Activated T-helper 17 cell treated with anti-CD3 and anti-CD28 coated beads, Interleukin-2, amount 50 U/mL, for 72 hours (primary cell): Measurements from ENCODE around the gene HMGB1. TPM values are rescaled to one million over a fixed set of nuclear protein-coding genes. Genes with fewer than 3 reads are reported as not detected.
A peak's percentile ranks its signal among the peaks of the same experiment; 100 is the strongest.
"Not testable (repeated sequence)": the region's sequence is repeated elsewhere in the genome, so short reads cannot be mapped to it uniquely, and the experiment has no call there.

Experiments
- ATAC-seq: fragments of 150-1000 bp; cut with Tn5 transposase; replicated peaks from 2 replicates; pipeline ENCODE4 v1.10.0; 2021; ENCODE audit warnings: mild to moderate bottlenecking, moderate library complexity
- H3K27ac Mint-ChIP-seq: one replicate; pipeline ENCODE4 v1.8.0; 2022; ENCODE audit warnings: mixed read lengths
- H3K27me3 Mint-ChIP-seq: one replicate; pipeline ENCODE4 v1.8.0; 2022; ENCODE audit warnings: mixed read lengths
- H3K36me3 Mint-ChIP-seq: one replicate; pipeline ENCODE4 v1.8.0; 2022; ENCODE audit warnings: low read depth, mild to moderate bottlenecking, mixed read lengths
- H3K4me1 Mint-ChIP-seq: one replicate; pipeline ENCODE4 v1.8.0; 2022; ENCODE audit warnings: mixed read lengths
- H3K4me3 Mint-ChIP-seq: one replicate; pipeline ENCODE4 v1.8.0; 2022; ENCODE audit warnings: mild to moderate bottlenecking, mixed read lengths
- H3K9me3 Mint-ChIP-seq: one replicate; pipeline ENCODE4 v1.8.0; 2022; ENCODE audit warnings: mixed read lengths
- total RNA-seq, 2 donors: library from RNA; stranded (reverse); gene quantifications; one replicate each; pipeline ENCODE4 v1.2.3, GENCODE V29; 2022

HMGB1 gene
- total RNA-seq, 2 donors from 2014 or later = 232 to 499 TPM

GRCh38 chr13:30480292-30480950 is 14.7 kb upstream of the HMGB1 start:
- Mint-ChIP-seq H3K4me1 (no peaks in the 10 kb centered on the region), H3K36me3 (no peaks in the 10 kb centered on the region), H3K27ac (no peak overlapping the region)

DNA sequence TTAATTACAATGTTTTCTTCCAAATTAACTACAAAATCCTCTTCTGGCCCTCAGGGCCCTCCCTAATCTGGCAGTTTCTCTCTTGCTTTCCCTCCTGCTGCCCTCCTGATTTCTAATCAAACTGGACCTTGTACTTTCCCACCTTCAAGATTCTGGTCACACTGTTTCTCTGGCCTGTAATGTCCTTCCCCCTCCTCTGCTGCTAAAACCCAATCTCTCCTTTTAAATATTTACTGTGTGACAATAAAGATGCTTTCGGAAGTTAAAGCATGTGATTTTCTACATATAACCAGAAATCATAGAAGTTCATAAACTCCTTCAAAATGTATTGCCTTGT is 14.1 kb upstream of the HMGB1 start:
- Mint-ChIP-seq H3K36me3 (no peaks in the 10 kb centered on the region), H3K27ac (no peak overlapping the region), H3K9me3 (no peaks in the 10 kb centered on the region), H3K4me1 (no peaks in the 10 kb centered on the region), H3K4me3 (no peak overlapping the region), H3K27me3 (peaks cover 4% of the 10 kb centered on the region)
- ATAC-seq = no peak

More at GRCh38 chr13:30480292-30480950, 14.7 kb upstream of the HMGB1 start:
- Mint-ChIP-seq H3K4me3 (no peak overlapping the region), H3K27me3 (peaks cover 4% of the 10 kb centered on the region), H3K9me3 (no peaks in the 10 kb centered on the region)
- no peak for ATAC-seq

DNA sequence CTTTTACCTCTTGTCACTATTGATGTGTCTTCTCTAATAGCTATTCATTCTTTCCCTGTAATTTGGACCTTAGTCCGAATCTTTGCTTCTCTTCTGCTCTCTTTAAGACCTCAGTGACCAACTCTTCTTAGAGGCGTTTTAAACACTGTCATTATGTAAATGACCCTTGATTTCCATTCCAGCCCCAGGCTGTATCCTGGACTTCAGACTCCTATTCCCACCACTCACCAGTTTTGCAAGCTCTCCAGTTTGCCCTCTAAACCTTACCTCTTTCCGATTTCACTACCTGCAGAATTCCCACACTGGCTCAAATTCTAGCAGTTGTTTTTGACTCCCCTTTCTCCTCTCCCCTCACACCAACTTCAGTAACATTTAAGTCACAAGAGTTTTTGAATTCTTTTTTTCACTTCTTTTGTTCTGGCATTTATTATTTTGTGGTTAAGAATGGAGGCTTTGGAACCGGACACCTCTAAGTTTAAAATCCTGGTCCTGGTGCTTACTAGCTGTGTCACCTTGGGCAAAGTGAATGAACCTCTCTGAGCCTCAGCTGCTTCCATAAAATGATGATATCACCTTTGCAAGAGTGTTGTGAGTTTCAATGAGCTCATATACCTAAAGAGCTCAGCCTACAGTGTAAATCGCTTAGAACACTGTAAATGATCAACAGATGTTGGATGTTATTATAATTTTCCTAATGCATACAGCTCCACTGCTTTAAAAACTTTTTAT is 13.6 kb upstream of the HMGB1 start:
- Mint-ChIP-seq H3K4me1 (no peaks in the 10 kb centered on the region), H3K4me3 (no peak overlapping the region), H3K27me3 (no peaks in the 10 kb centered on the region), H3K36me3 (no peaks in the 10 kb centered on the region), H3K9me3 (no peaks in the 10 kb centered on the region), H3K27ac (no peak overlapping the region)
- no peak for ATAC-seq

- no peak for ATAC-seq
- no peaks in the 10 kb centered on the region for H3K4me1 Mint-ChIP-seq
- H3K4me3 Mint-ChIP-seq = no peak overlapping the region
- H3K36me3 Mint-ChIP-seq = no peaks in the 10 kb centered on the region
- no peaks in the 10 kb centered on the region for H3K9me3 Mint-ChIP-seq
- H3K27me3 Mint-ChIP-seq = no peaks in the 10 kb centered on the region
- H3K27ac Mint-ChIP-seq = no peak overlapping the region
These were observed 11.8 kb upstream of the HMGB1 start for GRCh38 chr13:30477346-30478195.

GRCh38 chr13:30473675-30474074 is 7.9 kb upstream of the HMGB1 start:
- Mint-ChIP-seq H3K9me3 (no peaks in the 10 kb centered on the region), H3K4me1 (no peaks in the 10 kb centered on the region), H3K36me3 (no peaks in the 10 kb centered on the region), H3K27me3 (no peaks in the 10 kb centered on the region), H3K4me3 (no peak overlapping the region), H3K27ac (no peak overlapping the region)
- no peak for ATAC-seq

GRCh38 chr13:30466841-30467252 is 1.1 kb upstream of the HMGB1 start:
- Mint-ChIP-seq H3K36me3 (peaks cover 33% of the 10 kb centered on the region), H3K27ac (no peak overlapping the region), H3K4me3 (peak overlapping the region; percentile 75), H3K4me1 (peaks cover 11% of the 10 kb centered on the region), H3K27me3 (no peaks in the 10 kb centered on the region), H3K9me3 (no peaks in the 10 kb centered on the region)
- no peak for ATAC-seq

DNA sequence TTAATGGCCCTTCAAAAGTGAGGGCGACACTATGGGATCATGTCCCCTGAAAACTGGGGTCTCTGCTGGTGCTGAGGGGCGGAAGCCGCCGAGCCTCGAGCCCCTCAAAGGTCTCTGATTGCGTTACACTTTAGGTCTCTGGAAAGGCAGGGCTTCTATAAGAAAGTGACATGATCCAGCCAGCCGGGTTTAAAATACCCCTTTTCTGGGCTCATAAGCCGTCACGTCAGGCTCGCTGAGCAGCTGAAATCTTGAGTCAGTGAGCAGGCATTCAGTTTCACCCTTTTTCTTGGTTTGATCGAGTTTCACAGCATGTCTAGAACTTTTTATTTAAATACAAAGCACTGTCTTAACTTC is 600 bp upstream of the HMGB1 start:
- H3K9me3 Mint-ChIP-seq = no peaks in the 10 kb centered on the region
- no peaks in the 10 kb centered on the region for H3K27me3 Mint-ChIP-seq
- H3K36me3 Mint-ChIP-seq = peaks cover 38% of the 10 kb centered on the region
- peaks cover 14% of the 10 kb centered on the region for H3K4me1 Mint-ChIP-seq
- ATAC-seq = no peak
- H3K4me3 Mint-ChIP-seq = peak overlapping the region; percentile 75
- peak overlapping the region; percentile 98 for H3K27ac Mint-ChIP-seq

DNA sequence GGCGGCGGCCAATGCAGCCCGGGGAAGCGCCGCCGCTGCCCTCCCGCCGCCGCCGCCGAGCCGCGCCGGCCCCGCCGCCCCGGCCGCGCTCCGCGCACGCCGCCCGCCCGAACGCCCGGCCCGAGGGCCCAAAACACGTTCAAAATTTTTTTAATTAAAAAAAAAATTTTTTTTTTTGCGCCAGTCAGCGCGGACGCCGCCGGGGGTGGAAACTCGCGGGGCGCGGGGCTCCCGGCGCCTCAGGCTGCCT is 468 bp downstream of the HMGB1 start:
- H3K36me3 Mint-ChIP-seq = peaks cover 43% of the 10 kb centered on the region
- peaks cover 16% of the 10 kb centered on the region for H3K4me1 Mint-ChIP-seq
- no peaks in the 10 kb centered on the region for H3K9me3 Mint-ChIP-seq
- H3K27me3 Mint-ChIP-seq = no peaks in the 10 kb centered on the region
- H3K4me3 Mint-ChIP-seq = peak overlapping the region; percentile 75
- no peak for ATAC-seq
- peak overlapping the region; percentile 98 for H3K27ac Mint-ChIP-seq

DNA sequence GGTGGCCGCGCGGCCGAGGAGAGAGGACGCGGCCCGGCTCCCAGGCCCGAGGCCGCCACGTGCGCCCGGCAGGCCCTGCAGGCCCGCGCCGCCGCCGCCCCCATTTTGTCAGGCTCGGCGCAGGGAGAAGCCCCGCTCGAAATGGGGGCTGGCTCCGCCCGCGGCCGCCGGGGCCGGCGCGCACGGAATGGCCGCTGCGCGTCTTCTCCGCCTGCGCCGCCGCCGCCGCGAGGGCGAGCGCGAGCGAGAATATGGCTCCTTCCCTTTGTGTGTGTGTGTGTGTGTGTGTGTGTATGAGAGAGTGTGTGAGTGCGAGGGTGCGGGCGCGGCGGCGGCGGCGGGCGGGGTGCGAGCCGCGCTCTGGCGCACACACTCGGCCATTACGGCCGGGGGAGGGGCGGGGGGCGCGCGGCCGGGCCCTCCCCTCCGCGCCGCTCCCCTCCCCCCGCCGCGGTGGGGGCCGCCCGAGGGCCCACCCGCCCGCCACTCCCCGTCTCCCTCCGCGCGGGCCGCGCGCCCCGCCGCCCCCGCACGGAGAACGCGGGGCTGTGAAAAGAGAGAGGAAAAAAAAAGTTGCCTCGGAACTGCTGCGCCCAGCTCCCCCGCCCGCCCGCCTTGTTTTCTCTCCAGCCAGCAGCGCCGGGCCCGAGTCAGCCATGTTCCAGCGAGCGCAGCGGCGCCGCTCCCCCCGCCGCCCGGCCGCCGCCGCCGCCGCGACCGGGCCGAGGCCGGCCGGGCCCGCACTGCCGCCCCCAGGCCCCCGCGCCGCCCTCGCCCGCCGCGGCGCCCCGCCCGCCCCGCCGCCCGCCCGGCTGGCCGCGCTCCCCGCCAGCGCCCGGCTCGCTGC is 1.0 kb downstream of the HMGB1 start:
- Mint-ChIP-seq H3K4me1 (peaks cover 16% of the 10 kb centered on the region), H3K4me3 (peak overlapping the region; percentile 95), H3K9me3 (no peaks in the 10 kb centered on the region), H3K36me3 (peaks cover 47% of the 10 kb centered on the region), H3K27me3 (no peaks in the 10 kb centered on the region), H3K27ac (peak overlapping the region; percentile 96)
- peak; percentile 24 for ATAC-seq

DNA sequence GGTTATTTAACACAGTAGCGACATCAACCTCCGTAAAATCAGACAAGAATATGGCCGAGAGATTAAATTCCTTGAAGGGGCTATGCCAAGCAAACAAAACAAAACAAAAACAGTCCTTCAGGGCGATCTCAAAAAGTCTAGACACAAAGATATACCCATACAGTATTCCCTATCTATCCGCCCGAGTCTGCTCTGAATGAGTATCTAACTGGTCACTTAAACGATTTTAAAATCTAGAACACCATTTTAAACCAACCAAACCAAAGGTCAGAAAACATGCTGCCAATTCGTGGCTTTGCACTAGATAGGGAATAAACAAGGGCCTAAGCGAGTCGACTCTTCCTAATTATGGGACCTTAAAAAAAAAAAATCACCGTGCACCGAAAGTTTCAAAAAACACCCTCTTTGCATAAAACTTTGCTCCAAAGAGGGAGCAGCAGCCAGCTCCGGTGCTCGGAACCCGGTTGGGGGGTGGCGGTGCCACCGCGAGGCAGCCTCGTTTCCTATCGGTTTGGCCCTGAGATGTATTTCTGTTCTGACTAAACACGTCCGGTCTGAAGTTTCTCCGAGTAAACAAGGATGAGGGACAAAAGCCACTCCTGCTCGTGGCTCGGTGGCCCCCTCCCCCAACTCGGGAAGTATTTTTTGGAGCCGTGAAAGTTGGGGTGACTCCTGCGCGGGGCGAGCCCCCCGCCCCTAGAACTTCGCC is 1.8 kb downstream of the HMGB1 start:
- Mint-ChIP-seq H3K27me3 (no peaks in the 10 kb centered on the region), H3K4me3 (peak overlapping the region; percentile 95), H3K9me3 (no peaks in the 10 kb centered on the region), H3K27ac (peak overlapping the region; percentile 96), H3K36me3 (peaks cover 55% of the 10 kb centered on the region), H3K4me1 (peaks cover 20% of the 10 kb centered on the region)
- peak; percentile 48 for ATAC-seq

DNA sequence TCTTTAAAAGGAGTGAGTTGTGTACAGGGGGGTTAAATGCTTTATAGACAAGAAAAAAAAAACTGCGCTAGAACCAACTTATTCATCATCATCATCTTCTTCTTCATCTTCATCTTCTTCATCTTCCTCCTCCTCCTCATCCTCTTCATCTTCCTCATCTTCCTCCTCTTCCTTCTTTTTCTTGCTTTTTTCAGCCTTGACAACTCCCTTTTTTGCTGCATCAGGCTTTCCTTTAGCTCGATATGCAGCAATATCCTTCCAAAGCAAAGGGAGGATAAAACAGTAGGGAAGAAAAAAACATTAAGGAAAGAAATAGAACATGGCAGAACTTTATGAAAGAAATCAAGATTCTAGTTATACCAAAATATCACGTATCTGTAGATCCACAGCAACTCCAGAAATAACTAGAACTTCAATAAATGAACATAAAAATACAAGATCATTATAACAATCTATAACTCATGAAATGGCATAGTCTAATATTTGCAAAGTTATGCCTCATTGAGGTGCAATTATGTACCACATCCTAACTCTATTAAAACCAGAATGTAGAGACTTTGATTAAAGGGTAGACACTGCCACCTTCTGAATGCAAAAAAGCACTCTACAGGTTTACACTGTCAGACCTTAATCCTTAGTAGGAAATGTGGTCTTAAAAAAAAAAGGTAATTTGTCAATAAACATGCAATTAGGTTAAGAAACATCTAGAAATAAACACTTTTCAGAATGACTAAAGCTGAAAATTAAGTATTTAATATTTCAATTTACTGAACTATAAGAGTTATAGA is 4.3 kb downstream of the HMGB1 start:
- H3K36me3 Mint-ChIP-seq = peaks cover 61% of the 10 kb centered on the region
- ATAC-seq, H3K27me3 Mint-ChIP-seq, H3K9me3 Mint-ChIP-seq: not testable (repeated sequence)
- peaks cover 20% of the 10 kb centered on the region for H3K4me1 Mint-ChIP-seq
- peak overlapping the region; percentile 93 for H3K27ac Mint-ChIP-seq
- H3K4me3 Mint-ChIP-seq = peak overlapping the region; percentile 68

DNA sequence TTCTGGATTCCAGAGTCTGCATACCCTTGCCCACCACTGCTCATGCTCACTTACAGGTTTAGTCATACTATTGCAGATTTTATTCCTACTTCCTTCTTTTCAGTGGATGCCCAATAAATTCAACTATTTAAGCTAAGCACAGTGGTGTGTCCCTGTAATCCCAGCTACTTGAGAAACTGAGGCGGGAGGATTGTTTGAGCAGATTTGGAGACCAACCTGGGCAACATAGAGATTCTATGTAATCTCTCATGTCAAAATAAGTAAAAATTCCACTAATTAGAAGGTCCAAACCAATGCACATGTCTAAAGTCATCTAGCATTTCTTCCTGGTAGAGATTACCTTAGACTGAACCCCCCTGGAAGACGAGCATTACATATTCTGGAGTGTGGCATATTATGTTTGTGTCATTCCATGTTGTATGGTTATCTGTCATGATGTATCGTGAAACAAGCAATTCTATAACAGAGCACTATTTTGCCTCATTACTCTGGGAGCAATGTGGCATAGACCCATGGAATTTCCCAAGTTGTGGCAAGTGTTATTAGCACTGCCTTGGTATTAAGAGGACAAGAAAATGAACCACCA is 8.3 kb downstream of the HMGB1 start:
- Mint-ChIP-seq H3K27ac (no peak overlapping the region), H3K36me3 (peaks cover 34% of the 10 kb centered on the region), H3K27me3 (no peaks in the 10 kb centered on the region), H3K4me1 (peaks cover 12% of the 10 kb centered on the region), H3K9me3 (no peaks in the 10 kb centered on the region), H3K4me3 (no peak overlapping the region)
- ATAC-seq = no peak

DNA sequence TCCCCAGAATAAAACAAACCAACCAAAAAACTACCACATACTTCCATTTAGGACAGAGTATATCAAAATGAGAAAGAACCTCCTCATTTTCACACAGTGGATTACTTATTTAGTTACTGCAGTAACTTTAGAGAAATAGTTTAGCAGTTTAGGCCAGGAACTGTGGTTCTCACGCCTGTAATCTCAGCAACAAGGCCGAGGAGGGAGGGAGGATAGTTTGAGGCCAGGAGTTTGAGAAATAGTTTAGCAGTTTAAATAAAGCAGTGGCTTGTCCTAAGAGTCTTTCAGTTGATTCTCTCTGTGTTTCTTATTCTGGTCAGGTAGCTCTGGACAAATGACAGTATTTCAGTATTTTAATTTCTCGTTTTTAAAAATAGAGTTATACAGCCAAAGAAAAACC is 9.4 kb downstream of the HMGB1 start:
- no peak for ATAC-seq
- Mint-ChIP-seq H3K27me3 (no peaks in the 10 kb centered on the region), H3K27ac (no peak overlapping the region), H3K4me3 (no peak overlapping the region), H3K4me1 (peaks cover 6% of the 10 kb centered on the region), H3K36me3 (peaks cover 23% of the 10 kb centered on the region), H3K9me3 (no peaks in the 10 kb centered on the region)
